ENCODE data around the gene OR2A1.
"Not testable (repeated sequence)": the region's sequence is repeated elsewhere in the genome, so short reads cannot be mapped to it uniquely, and the experiment has no call there.

Gene OR2A1

GRCh38 chr7:144369221-144369620 is 57.0 kb downstream of the OR2A1 start:
- H3K9me3 ChIP-seq (ENCODE audit: control insufficient read depth, insufficient read depth, low read depth, low read length); CTCF ChIA-PET; H3K27ac ChIP-seq (ENCODE audit: extremely low read depth, low read depth, low read length); H3K36me3 ChIP-seq (ENCODE audit: control insufficient read depth in 2 of 2, insufficient read depth in 1 of 2, low read length in 2 of 2); H3K4me3 ChIP-seq (ENCODE audit: low read depth, low read length); H3K4me1 ChIP-seq (ENCODE audit: control insufficient read depth, insufficient read depth, low read length); POLR2A ChIA-PET: not testable (repeated sequence)

Measured in HEK293 (cell line).